22Rv1 (cell line): ENCODE measurements around the gene CTBP2.

Experiments
- CTCF ChIP-seq: fragments of 450-650 bp; IDR thresholded peaks from 2 replicates; pipeline ENCODE4 v1.5.1; 2017; ENCODE audit warnings: mild to moderate bottlenecking
- ZFX ChIP-seq: fragments of 450-650 bp; IDR thresholded peaks from 2 replicates; pipeline ENCODE4 v1.6.1; 2017; ENCODE audit warnings: antibody characterized with exemption, borderline replicate concordance

GRCh38 chr10:125162120-125162931, 2.0 kb upstream of the CTBP2 start:
- TF ChIP-seq CTCF (no peak), ZFX (no peak)
